Osteoblast (primary cell): ENCODE results near the gene HLA-DRB1. TPM values are rescaled to one million over a fixed set of nuclear protein-coding genes. Genes with fewer than 3 reads are reported as not detected.

Experiments
- DNase-seq: peaks from one replicate; pipeline ENCODE4 v3.0.0; 2011; ENCODE audit warnings: low spot score, mixed read lengths; ENCODE audit not compliant: insufficient read length; ENCODE audit errors: missing footprints
- H2AFZ ChIP-seq: 2 replicates; pipeline ENCODE4 v1.6.0; 2011; ENCODE audit warnings: mild to moderate bottlenecking, low read length
- H3K27ac ChIP-seq: 2 replicates; pipeline ENCODE4 v1.5.1; 2011; ENCODE audit warnings: mild to moderate bottlenecking, low read depth, low read length, moderate library complexity
- H3K27me3 ChIP-seq: 2 replicates; pipeline ENCODE4 v1.6.0; 2012; ENCODE audit warnings: mild to moderate bottlenecking, control low read depth, inconsistent platforms, low read length, moderate library complexity; ENCODE audit not compliant: insufficient read depth
- H3K36me3 ChIP-seq: 2 replicates; pipeline ENCODE4 v1.5.1; 2011; ENCODE audit warnings: mild to moderate bottlenecking, low read length, control low read depth, moderate library complexity; ENCODE audit not compliant: insufficient read depth
- H3K4me1 ChIP-seq: 2 replicates; pipeline ENCODE4 v1.5.1; 2011; ENCODE audit warnings: mild to moderate bottlenecking, low read length, control low read depth, moderate library complexity; ENCODE audit not compliant: insufficient read depth
- H3K4me2 ChIP-seq: 2 replicates; pipeline ENCODE4 v1.6.0; 2011; ENCODE audit warnings: mild to moderate bottlenecking, low read length; ENCODE audit not compliant: insufficient read depth
- H3K4me3 ChIP-seq: fragments of 200-600 bp; sonication (generic); 3 replicates; pipeline ENCODE4 v1.5.1; 2012; ENCODE audit warnings: mild to moderate bottlenecking, low read length, inconsistent platforms; ENCODE audit not compliant: insufficient read depth
- H3K79me2 ChIP-seq: 2 replicates; pipeline ENCODE4 v1.6.0; 2012; ENCODE audit warnings: mild to moderate bottlenecking, low read length, control low read depth, inconsistent platforms; ENCODE audit not compliant: insufficient read depth
- H3K9me3 ChIP-seq: 2 replicates; pipeline ENCODE4 v1.5.1; 2011; ENCODE audit warnings: low read depth, low read length, control low read depth
- H4K20me1 ChIP-seq: 2 replicates; pipeline ENCODE4 v1.6.0; 2012; ENCODE audit warnings: mild to moderate bottlenecking, low read length, control low read depth; ENCODE audit not compliant: insufficient read depth
- CTCF ChIP-seq: IDR thresholded peaks from 2 replicates; pipeline ENCODE4 v1.5.1; 2011; ENCODE audit warnings: mild to moderate bottlenecking, low read depth, low read length, moderate library complexity; ENCODE audit errors: extremely low read depth
- total RNA-seq: library from RNA; depleted of rRNA; stranded (reverse); fragments of >200 nt; gene quantifications from 2 replicates; pipeline ENCODE4 v1.2.3, GENCODE V29; 2012

HLA-DRB1 gene
- total RNA-seq, 1 donor, result 1.1 TPM

- Histone ChIP-seq H3K4me2 (no peak overlapping the region), H3K79me2 (no peaks in the 10 kb centered on the region), H4K20me1 (no peaks in the 10 kb centered on the region), H3K36me3 (no peaks in the 10 kb centered on the region), H2AFZ (no peak overlapping the region), H3K27ac (no peak overlapping the region), H3K4me3 (no peak overlapping the region), H3K9me3 (no peaks in the 10 kb centered on the region), H3K27me3 (no peaks in the 10 kb centered on the region), H3K4me1 (peaks cover 3% of the 10 kb centered on the region)
- no peak for TF ChIP-seq CTCF
- no peak for DNase-seq
Measured at GRCh38 chr6:32614366-32615081, 24.9 kb upstream of the HLA-DRB1 start.

DNA sequence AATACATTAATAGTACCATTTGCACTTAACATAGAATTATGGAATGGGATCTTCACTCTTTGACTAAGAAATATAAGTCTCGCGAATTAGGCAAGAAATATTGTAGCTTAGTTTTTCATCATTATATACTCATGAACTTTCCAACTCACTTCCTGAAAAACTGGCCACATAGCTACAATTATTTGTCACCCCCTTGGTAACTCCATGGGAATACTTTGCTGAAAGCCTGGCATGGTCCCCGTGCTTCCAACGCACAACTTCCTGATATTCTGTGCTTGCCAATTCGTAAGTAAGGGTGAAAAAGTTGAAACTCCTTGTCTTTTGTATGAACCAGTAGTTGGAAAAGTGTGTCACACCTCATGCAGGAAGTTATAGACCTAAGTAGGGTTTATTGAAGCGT lies 23.8 kb upstream of the HLA-DRB1 start:
- no peak for DNase-seq
- Histone ChIP-seq H3K79me2 (no peaks in the 10 kb centered on the region), H3K27ac (no peak overlapping the region), H3K9me3 (no peaks in the 10 kb centered on the region), H3K4me3 (no peak overlapping the region), H3K4me1 (peaks cover 3% of the 10 kb centered on the region), H3K27me3 (no peaks in the 10 kb centered on the region), H3K4me2 (no peak overlapping the region), H2AFZ (no peak overlapping the region), H3K36me3 (no peaks in the 10 kb centered on the region), H4K20me1 (no peaks in the 10 kb centered on the region)
- no peak for TF ChIP-seq CTCF

DNA sequence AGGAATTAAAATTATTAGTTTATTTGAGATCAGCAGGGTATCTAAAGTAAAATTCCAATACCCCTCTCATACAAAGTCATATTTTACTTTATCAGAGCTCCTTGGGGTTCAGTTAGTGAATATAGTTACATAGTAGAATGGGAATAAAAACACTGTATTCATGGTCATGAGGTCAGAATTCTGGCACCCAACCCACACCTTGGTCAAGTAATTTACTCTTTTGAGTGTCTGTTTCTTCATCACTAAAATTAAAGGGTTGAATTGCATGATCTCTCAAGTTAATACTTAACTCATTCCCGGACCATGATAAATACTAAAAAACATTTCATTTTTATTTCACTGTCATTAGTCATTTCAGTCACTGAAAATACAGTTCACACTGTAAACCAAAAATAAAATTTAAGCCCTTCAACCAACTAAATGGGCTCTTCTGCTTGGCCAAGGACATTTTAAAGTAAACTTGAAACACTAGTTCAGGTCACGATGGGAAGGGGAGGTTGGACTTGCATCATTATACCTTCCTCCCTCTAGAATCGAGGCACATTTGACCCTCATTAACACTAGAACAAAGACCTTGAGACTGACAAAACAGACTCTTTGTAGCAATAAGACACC lies 21.1 kb upstream of the HLA-DRB1 start:
- Histone ChIP-seq H3K4me3 (no peak overlapping the region), H4K20me1 (no peaks in the 10 kb centered on the region), H3K79me2 (no peaks in the 10 kb centered on the region), H3K4me1 (peaks cover 3% of the 10 kb centered on the region), H2AFZ (no peak overlapping the region), H3K9me3 (no peaks in the 10 kb centered on the region), H3K4me2 (no peak overlapping the region), H3K27me3 (peaks cover 4% of the 10 kb centered on the region), H3K36me3 (no peaks in the 10 kb centered on the region), H3K27ac (no peak overlapping the region)
- no peak for DNase-seq
- no peak for TF ChIP-seq CTCF
